Kidney tubule cell (primary cell): ENCODE results near the gene HOMER1.
A peak's percentile ranks its signal among the peaks of the same experiment; 100 is the strongest.

ENCODE experiments used
- DNase-seq: peaks from one replicate; pipeline ENCODE4 v3.0.0-alpha.2; 2018; ENCODE audit warnings: low spot score

Gene HOMER1

GRCh38 chr5:79513704-79514390, at the start of gene HOMER1:
Gene HOMER1 (minus strand): TSS chr5:79514134. CDS start chr5:79512774, 1,360 bp downstream.
- DNase-seq, result peak; percentile 84

GRCh38 chr5:79563247-79563590, 49.3 kb upstream of the HOMER1 start:
- no peak for DNase-seq

- peak; percentile 69 for DNase-seq
These were observed 48.7 kb upstream of the HOMER1 start for GRCh38 chr5:79562351-79563246.

- no peak for DNase-seq
These were observed 47.6 kb upstream of the HOMER1 start for GRCh38 chr5:79561525-79561893.

GRCh38 chr5:79560771-79561524, 47.0 kb upstream of the HOMER1 start:
- DNase-seq, result peak; percentile 84

- DNase-seq, result no peak
These were observed 41.5 kb upstream of the HOMER1 start for GRCh38 chr5:79555418-79555817.

- no peak for DNase-seq
These were observed 39.0 kb upstream of the HOMER1 start for GRCh38 chr5:79552984-79553383.

GRCh38 chr5:79547982-79548381, 34.0 kb upstream of the HOMER1 start:
- peak; percentile 20 for DNase-seq

- no peak for DNase-seq
These were observed 33.5 kb upstream of the HOMER1 start for GRCh38 chr5:79547429-79547822.

- DNase-seq, result no peak
These were observed 33.0 kb upstream of the HOMER1 start for GRCh38 chr5:79546782-79547428.

- DNase-seq, result no peak
These were observed 30.2 kb upstream of the HOMER1 start for GRCh38 chr5:79544131-79544530.

- DNase-seq, result no peak
These were observed 27.0 kb upstream of the HOMER1 start for GRCh38 chr5:79540939-79541338.

GRCh38 chr5:79536193-79536906, 22.4 kb upstream of the HOMER1 start:
- DNase-seq, result no peak

GRCh38 chr5:79535477-79536192, 21.7 kb upstream of the HOMER1 start:
- no peak for DNase-seq

- DNase-seq, result no peak
These were observed 15.2 kb upstream of the HOMER1 start for GRCh38 chr5:79529110-79529509.

GRCh38 chr5:79527431-79527830, 13.5 kb upstream of the HOMER1 start:
- no peak for DNase-seq

- DNase-seq, result no peak
These were observed 13.0 kb upstream of the HOMER1 start for GRCh38 chr5:79526928-79527327.

GRCh38 chr5:79526493-79526892, 12.6 kb upstream of the HOMER1 start:
- DNase-seq, result no peak

- DNase-seq, result no peak
These were observed 7.2 kb upstream of the HOMER1 start for GRCh38 chr5:79521156-79521555.

- DNase-seq, result peak; percentile 44
These were observed 4.8 kb upstream of the HOMER1 start for GRCh38 chr5:79518718-79519117.

- no peak for DNase-seq
These were observed 3.7 kb upstream of the HOMER1 start for GRCh38 chr5:79517601-79518000.
